HL-60/S4 treated with retinoic acid at 250 ng/mL for 4 days and 3 days (cell line): ENCODE data around the gene LRRC31.

Source experiments
- in situ Hi-C: fragments of 300-500 bp; cut with MboI; formaldehyde crosslinking; loops from 2 replicates; pipeline ENCODE4 v1.7.0; 2022; ENCODE audit warnings: low sequenced_read_pairs

The LRRC31 gene

DNA sequence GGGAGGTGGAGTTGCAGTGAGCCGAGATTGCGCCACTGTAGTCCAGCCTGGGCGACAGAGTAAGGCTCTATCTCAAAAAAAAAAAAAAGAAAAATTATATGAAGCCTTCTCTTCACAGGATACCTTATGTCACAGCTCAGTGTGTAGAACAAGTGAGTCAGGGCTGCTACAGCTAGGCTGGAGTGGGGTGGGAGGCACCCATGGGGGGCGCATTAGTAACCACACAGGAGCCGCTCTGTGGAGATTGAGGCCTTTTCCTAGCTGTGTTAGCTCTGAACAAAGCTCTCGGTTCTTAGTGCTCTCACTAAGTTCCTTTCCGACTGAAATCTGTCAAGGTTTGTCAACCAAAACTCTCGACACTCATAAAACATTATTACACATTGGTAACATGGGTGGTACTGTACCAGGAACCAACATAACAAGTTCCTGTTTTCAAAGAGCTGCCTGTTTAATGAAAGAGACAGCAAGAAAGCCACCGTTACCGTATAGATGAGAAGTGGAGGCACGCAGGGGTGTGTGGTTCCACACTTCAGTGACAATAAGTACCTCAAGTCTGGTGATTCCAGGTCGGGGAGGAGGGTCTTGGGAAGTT lies 4.5 kb downstream of the LRRC31 start:
- in situ Hi-C loops, result loop anchor here (25.0 kb wide), 2 partner anchors 172 to 522 kb away; partner anchors contain the start of gene GPR160

DNA sequence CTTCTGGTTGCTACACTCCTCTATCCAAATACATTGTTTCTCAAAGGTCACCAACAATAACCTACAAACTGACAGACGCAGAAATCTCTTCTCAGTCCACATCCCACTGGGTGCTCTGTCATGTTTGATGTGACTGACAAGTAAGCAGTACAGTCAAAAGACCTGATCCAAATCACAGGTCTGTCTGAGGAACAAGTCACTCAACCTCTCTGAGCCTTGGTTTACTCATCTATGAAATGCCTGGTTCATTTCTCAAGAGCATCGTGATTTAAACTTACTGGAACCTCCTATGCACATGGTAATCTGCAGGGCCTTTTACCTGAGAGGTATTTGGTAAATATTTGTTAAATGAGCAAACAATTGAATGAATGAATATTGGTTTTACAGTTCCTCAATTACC lies 5.5 kb downstream of the LRRC31 start:
- in situ Hi-C loops, result loop anchor here (25.0 kb wide), 2 partner anchors 173 to 523 kb away; partner anchors contain the start of gene GPR160

DNA sequence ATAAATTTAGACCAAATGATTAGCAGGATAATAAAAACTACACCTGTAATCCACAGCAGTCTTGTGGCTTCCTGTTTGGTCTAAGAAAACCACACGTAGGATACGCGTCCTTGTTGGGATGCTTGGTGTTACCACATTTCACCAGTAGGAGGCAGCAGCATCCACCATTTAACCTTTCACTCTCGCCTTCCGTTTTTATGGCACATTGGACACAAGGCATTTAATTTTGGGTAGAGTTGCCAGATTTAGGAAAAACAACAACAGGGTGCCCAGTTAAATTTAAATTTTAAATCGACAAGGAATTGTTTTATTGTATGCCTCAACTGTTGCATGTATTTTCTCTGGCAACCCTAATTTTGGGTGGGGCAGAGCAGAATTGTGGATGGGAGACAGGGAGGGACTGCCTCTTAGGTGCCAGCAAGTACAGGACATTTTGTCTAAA lies 6.3 kb downstream of the LRRC31 start:
- in situ Hi-C loops, result loop anchor here (25.0 kb wide), 2 partner anchors 174 to 524 kb away; partner anchors contain the start of gene GPR160

DNA sequence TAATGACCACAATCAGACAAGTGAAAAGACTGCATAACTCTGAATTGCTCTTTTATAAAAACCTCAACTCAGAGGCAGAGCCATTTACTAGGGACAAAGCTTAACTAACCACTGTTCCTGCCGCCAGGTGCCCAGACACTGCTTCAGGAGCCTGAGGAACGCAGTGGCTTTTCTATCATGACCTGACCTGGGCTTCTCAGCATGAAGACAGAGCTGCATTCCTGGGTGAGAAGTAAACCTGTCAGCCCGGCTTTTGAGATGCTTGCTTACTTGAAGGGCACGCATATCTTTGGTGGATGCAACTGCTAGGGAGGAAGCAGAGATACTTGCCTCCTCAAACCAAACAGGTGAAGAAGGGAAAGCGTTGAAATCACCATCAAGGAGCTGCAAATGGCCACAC lies 7.9 kb downstream of the LRRC31 start:
- in situ Hi-C loops, result loop anchor here (25.0 kb wide), 2 partner anchors 175 to 525 kb away; partner anchors contain the start of gene GPR160

DNA sequence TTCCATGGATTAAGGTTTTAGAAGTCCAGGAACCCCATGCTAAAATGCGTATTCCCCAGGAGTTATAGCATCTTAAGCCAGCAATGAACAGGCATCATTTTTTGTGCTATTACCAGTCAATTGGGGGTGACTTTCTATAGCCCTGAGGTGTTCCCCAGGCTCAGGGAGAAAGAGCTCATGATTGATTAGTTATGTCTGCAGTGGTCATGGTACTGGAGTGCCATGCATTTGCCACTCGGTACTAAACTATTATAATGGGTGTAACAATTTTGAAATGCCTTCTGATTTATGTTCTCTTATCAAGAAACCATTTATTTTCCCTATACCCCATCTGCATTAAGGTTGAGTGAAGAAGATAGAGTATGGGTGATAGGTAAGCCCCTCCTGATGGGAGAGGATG lies 11.9 kb downstream of the LRRC31 start:
- in situ Hi-C loops, result loop anchor here (25.0 kb wide), 2 partner anchors 179 to 529 kb away; partner anchors contain the start of gene GPR160

DNA sequence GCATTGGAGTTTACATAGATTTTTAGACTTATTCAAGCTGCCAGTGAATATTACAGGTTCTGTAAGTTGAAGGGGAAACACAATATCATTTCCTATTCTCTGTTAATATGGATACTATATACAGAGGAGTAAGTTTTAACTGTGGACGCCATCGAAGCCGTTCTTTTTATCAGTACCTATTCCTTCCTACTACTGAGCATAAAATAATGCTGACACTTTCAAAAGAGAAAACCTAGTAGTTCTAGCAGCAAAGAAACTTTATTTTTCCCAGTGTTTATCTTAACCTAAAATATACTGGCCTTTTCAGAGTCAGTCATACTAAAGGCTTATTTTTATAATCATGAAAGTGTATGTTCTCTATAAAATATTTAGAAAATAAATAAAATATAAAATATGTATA lies 14.2 kb downstream of the LRRC31 start:
- in situ Hi-C loops, result loop anchor here (25.0 kb wide), 2 partner anchors 182 to 532 kb away; partner anchors contain the start of gene GPR160

DNA sequence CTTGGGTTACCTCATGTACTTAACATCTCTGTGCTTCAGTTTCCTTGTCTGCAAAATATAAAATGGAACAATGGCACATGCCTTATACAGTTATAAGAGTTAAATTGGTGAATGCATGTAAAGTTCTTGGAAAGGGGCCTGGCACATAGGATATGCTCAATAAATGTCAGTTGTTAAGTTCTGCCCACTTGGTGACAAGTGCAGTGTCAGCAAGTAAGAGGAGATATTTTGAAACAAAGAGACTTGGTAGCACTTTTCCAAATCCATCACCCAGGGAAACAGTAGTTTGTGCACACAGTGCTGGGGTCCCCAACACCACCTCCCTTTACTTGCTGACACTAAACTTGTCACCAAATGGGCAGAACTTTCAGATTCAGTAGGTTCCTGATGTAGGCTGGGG lies 19.1 kb downstream of the LRRC31 start:
- in situ Hi-C loops, result loop anchor here (25.0 kb wide), 2 partner anchors 187 to 537 kb away; partner anchors contain the start of gene GPR160

DNA sequence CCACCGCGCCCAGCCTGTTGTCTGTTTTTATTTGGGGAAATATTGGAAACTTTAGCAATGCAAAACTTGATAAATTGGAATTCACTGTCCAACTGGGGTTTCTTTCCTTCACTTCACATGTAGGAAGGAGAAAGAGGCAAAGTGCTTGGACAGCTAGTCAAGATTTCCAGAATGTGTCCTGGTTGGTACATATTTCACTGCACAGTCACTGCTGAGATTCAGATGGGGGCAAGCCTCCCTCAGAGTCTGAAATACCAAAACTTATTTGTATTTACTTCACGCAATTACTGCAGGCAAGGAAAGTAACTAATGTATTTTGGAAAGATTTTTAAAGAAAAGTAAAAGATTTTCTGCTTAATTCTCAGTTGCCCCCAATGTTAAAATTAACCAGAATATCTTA lies 21.0 kb downstream of the LRRC31 start:
- in situ Hi-C loops, result no loop called here

DNA sequence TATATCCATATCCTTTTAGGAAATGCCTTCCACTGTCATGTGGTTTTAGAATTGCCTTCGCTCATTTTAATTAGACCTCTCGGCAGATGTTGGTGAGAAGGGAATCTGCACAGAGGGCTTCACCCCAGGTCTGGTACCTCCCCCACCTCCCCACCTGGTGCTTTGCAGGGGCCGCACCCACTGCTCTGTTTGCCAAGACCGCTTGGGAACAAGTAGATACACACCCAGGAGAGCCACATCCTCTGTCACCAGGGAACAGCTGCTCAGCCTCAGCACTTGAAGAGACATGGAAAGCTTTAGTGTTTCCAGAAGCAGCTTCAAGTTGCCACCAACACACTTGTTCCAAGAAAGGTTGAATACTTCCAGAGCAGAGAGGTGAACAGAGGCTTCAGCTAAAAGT lies 21.8 kb downstream of the LRRC31 start:
- in situ Hi-C loops, result no loop called here

DNA sequence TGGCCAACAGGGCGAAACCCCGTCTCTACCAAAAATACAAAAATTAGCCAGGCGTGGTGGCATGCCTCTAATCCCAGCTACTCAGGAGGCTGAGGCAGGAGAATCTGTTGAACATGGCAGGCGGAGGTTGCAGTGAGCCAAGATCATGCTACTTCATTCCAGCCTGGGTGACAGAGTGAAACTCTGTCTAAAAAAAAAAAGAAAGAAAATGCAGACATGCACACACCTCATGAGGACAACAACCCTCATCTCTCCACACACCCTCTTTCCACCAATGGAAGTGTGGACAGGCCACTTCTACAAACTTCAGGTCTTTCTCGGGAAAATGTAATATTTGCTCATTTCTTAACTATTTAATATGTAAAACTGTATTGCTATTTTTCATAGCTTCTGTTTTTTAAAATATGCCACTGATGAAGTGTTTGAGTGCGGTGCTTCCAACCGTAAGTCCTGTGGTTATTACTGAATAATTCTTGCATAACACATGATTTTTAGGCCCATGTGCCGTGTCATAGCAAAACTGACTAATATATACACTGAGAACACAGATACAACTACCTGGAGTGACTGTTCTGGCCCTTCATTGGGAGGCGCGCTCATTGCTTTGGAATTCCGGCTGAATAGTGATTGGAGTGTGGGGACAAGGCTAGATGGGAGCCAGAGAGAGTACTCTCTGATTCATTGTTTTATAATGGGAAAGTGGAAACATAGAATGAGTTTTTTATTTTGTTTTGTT lies 23.1 kb downstream of the LRRC31 start:
- in situ Hi-C loops, result no loop called here

DNA sequence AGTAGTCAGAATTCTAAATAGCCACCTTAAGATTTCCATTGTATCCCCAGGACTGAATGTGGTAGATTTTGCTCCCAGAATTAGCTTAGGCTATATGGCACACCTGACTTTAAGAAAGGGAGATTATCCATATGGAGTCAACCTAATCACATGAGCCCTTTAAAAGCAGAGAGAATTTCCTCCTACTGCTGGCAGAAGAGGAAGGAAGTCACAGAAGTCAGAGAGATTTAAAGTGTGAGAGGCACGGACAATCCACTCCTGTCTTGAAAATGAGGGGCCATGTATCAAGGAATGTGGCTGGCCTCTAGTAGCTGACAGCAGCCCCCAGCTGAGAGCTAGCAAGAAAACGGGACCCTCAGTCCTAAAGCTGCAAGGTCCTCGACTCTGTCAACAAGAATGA lies 26.8 kb downstream of the LRRC31 start:
- in situ Hi-C loops, result no loop called here

DNA sequence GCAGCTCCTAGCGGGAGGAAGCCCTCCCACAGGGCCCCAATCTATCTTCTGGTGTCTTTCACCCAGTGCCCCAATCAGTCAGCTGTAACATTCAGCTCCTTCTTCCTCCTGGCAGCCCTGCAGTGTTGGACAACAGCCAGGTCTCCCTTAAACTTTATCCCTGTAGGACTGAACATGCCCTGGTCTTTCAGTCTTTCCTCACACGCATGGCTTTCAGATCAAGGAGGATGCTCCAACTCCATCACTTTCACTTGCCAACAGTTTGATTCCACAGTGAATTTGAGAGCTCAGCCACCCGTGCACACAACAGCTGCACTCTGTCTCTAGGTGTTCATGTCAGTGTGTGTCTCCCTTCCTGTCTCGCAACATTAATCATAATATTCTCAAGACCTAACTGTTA lies 28.6 kb downstream of the LRRC31 start:
- in situ Hi-C loops, result no loop called here

DNA sequence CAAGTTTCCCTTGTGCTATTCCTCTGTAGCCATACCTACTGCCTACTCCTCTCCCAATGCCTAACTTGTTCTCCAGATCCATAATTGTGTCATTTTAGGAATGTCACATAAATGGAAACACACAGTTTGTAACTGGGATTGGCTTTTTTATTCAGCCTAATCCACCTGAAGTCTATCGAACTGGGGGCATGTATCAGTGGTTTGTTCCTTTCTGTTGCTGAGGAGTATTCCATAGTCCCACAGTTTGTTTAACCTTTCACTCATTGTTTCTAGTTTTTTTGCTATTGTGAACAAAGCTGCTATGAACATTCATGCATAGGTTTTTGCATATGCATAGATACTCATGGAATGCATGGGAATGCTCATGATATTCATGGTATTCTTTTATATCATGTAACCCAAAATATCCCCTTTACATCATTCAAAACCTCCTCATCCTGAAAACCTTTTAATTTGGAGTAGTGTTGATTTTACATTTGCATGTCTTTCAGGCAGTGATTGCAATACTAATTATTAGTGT lies 31.2 kb downstream of the LRRC31 start:
- in situ Hi-C loops, result no loop called here

DNA sequence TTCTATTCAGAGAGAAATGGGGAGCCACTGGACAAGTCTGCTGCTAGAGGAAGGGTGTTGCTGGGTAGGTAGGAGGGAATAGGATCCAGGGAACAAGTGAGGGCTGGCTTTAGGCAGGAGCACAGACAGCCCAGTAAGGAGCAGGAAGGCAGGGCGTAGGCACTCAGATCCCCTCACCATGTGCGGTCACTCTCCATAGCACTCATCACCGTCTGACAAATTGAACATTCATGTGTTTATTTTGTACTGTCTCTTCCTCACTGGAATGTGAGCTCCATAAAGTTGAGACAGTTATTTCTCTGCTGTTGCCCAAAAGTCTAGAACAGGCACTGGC lies 32.8 kb downstream of the LRRC31 start:
- in situ Hi-C loops, result no loop called here

DNA sequence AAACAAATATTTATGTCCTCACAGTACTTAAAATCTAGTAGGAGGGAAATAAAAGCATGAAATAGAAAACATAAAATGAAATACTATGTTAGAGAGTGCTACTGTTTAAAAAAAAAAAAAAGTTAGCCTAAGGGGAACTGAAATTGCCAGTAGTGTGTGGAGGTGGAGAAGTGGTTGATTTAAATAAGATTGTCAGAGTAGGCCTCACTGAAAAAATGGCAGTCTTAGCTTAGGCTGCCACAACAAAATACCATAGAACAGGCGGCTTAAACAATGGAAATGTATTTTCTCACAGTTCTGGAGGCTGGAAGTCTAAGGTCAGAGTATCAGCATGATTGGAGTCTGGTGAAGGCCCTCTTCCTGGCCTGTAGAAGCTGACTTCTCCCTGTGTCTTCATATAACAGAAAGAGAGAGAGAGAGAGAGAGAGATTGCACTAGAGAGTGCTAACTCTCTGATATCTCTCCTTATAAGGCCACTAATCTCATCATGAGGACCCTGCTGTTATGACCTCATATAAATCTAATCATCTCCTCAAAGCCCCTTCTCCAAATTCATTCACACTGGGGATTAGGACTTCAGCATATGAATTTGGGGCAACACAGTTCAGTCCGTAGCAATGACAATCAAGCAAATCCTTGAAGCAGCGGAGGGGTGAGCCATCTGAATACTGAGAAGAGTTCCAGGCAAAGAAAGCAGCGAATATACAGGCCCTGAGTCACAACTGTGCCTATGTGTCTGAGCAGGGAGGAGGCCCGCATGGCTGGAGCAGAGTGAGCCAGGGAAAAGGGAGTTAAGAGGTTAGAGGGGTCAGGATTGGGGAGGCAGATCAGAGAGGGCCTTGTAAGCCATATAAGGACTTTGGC lies 33.4 kb downstream of the LRRC31 start:
- in situ Hi-C loops, result no loop called here

DNA sequence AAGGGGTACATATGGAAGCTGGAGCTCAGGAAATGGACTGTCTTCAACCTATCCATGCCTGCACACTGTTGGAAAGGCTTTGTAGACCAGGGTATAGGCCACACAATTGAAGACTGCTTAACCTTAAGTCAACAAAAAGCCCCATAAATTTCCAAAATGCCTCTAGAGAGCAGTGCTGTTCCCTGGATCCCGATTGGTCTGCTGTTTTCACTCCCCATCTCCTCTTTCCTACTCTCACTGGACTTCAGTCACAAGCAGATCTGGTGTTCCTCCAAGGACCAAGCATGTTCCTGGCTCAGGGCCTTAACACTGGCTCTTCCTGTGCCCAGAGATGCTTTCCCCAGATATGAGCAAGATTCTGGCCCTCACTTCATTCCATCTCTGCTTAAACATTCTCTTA lies 34.2 kb downstream of the LRRC31 start:
- in situ Hi-C loops, result no loop called here

DNA sequence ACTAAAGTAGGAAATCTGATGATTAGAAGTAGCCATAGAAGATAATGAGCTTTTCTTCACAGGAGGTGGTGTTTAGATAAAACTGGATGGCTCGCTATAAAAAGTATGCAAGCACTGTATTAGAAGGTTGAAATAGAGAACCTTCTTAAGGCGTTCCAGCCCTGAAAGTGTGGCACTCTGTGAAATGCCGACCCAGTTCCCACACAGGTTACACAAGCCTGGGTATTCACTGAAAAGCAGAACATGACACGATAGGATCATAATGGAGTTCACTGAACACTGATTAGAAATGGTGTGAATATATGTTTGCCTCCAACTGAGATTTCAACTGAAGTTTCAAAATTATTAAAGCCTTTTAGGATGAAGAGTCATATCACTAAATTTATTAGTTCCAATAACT lies 42.0 kb downstream of the LRRC31 start:
- in situ Hi-C loops, result no loop called here

DNA sequence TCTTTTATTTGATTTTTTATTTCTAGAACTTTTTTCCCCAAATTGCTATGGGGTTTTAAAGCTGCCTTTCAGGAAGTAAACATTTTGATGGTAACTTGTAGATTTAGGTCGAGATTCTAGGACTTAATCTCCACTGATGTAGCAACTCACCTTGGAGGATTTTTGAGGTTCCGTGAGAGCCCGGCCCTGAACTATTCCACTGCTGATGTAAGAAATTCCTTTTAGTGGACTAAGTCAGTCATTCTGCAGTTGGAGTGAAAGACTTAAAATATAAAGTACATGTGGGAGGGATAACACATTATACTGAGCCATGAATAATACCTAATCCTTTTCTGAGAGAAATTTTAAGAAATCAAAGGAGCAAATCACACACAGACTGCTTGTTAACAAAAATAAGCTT lies 44.4 kb downstream of the LRRC31 start:
- in situ Hi-C loops, result no loop called here

DNA sequence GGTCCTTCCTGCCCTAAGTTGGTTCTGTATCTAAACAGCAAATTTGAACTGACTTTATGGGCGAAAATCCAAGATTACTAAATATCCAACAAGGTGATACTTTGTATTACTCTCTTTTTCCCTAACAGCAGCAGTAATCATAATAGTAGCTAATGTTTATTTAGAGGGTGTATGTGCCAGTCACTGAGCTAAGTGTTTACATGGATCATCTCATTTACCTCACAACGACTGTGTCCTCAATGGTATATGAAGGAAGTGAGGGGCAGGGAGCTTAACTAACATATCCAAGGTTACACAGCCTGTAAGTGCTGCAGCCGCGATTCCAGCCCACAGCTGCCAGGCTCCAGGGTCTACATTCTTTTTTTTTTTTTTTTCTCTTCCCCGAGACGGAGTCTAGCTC lies 46.8 kb downstream of the LRRC31 start:
- in situ Hi-C loops, result no loop called here

DNA sequence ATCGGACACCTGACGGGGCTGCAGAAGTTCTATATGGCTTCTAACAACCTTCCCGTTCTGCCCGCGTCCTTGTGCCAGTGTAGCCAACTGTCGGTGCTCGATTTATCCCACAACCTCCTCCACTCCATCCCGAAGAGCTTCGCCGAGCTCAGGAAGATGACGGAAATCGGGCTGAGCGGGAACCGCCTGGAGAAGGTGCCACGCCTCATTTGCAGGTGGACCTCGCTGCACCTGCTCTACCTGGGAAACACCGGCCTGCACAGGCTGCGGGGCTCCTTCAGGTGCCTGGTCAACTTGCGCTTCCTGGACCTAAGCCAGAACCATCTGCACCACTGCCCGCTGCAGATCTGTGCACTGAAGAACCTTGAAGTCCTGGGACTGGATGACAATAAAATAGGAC lies 47.2 kb downstream of the LRRC31 start:
- in situ Hi-C loops, result no loop called here

DNA sequence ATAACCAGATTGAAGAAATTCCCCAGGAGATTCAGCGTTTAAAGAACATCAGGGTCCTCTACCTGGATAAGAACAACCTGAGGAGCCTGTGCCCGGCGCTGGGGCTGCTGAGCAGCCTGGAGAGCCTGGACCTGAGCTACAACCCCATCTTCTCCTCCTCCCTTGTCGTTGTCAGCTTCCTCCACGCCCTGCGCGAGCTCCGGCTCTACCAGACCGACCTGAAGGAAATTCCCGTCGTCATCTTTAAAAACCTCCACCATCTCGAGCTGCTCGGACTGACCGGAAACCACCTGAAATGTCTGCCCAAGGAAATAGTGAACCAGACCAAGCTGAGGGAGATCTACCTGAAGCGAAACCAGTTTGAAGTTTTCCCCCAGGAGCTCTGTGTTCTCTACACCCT lies 47.6 kb downstream of the LRRC31 start:
- in situ Hi-C loops, result no loop called here
